ENCODE measurements around the gene ARID1B.

Gene ARID1B

GRCh38 chr6:157134402-157135047, 357.3 kb downstream of the ARID1B start:
- DNase-seq (ENCODE audit: low read depth), result no peak
- no peak for TF ChIP-seq CTCF (IDR thresholded peaks at IDR 0.05; ENCODE audit: control insufficient read depth, insufficient read depth, low read depth, low read length, missing control alignments)
- H3K4me3 ChIP-seq (ENCODE audit: control insufficient read depth, low read depth, low read length), result no peak overlapping the region

DNA sequence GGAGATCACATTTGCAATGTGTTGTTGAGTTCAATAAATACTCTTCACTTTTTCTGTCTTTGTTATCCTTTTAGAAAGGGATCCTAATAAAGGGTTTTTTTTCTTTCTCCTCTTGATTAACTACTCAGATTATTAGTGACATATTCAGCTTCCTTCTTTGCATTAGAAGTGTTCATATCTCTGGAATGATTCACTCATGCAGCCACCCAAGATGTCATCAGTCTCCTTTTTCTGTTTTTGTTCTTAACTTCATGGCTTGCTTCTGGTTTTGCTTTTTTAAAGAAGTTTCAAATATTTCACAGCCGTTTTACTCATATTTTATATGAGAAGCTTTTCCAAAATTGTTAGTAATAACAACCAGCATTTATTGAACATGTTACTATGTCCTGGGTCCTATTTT, 358.5 kb downstream of the ARID1B start:
- DNase-seq (ENCODE audit: low read depth), result no peak
- TF ChIP-seq CTCF (IDR thresholded peaks at IDR 0.05; ENCODE audit: control insufficient read depth, insufficient read depth, low read depth, low read length, missing control alignments), result no peak
- H3K4me3 ChIP-seq (ENCODE audit: control insufficient read depth, low read depth, low read length), result no peak overlapping the region

DNA sequence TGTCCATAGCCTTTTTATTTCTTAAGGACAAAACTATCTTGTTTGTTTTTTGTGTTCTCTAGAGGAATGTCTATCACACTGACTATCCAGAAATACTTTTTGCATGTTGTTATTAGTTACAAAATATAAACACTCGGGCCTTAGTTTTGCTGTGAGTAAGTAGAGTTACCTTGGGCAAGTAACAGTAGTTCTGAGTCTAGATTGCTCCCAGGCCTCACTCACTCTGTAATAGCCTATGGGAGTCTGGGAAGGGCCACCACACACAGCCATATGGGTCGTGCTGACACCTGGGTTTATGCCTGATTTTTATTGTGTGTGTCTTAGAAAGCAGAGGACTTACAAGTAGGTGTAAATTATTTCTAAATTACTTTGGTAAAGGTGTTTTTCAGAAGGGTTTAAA, 360.3 kb downstream of the ARID1B start:
- DNase-seq (ENCODE audit: low read depth), result no peak

GRCh38 chr6:157139054-157139708, 362.0 kb downstream of the ARID1B start:
- no peak overlapping the region for H3K4me3 ChIP-seq (ENCODE audit: control insufficient read depth, low read depth, low read length)
- DNase-seq (ENCODE audit: low read depth), result no peak
- peak; percentile 3 for TF ChIP-seq CTCF (IDR thresholded peaks at IDR 0.05; ENCODE audit: control insufficient read depth, insufficient read depth, low read depth, low read length, missing control alignments)

More for the DNA sequence above, 360.3 kb downstream of the ARID1B start:
- no peak overlapping the region for H3K4me3 ChIP-seq (ENCODE audit: control insufficient read depth, low read depth, low read length)
- TF ChIP-seq CTCF (IDR thresholded peaks at IDR 0.05; ENCODE audit: control insufficient read depth, insufficient read depth, low read depth, low read length, missing control alignments), result no peak

GRCh38 chr6:157143171-157143889, 366.2 kb downstream of the ARID1B start:
- DNase-seq (ENCODE audit: low read depth), result peak; percentile 51
- H3K4me3 ChIP-seq (ENCODE audit: control insufficient read depth, low read depth, low read length), result no peak overlapping the region
- no peak for TF ChIP-seq CTCF (IDR thresholded peaks at IDR 0.05; ENCODE audit: control insufficient read depth, insufficient read depth, low read depth, low read length, missing control alignments)

DNA sequence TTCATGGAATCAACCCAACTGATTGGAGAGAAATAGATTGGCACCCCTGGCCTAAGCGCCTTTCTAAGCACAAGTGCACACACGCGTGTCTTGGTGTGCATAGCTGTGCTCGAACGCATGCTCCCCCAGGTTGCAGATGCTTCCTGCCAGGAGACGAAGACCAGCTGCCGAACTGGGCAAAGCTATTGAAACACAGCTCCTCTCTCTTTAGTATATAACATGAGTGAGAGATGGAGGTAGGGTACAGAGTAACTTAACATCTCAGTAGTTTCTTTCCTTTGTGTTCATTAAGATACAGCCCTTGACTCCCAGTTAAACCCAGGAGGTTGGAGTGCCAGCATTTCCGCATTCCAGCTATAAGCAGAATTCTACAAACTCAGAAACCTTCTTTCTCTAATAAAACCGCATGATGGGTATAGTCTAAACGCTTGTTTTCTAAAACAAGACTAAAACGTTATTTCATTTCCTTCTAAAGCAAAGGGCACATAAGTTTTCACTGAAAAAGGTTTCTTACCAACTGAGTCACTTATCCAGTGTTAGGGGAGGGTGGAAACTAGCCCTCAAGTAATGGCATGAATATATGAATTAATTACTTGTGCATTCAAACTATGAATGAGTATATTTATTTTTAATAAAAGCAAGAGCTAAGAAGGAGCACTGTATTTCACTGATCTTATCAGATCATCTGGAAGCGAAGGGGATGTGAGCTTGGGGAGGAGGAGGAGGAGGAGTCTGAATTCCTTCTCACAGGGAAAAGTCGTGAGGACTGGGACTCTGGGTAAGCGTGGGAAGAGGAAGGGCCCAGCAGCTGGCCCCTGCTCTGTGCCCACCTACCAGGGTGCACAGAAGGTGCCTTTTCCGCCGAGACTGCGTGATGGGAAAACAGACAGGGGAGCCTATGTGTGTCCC, 367.0 kb downstream of the ARID1B start:
- no peak for TF ChIP-seq CTCF (IDR thresholded peaks at IDR 0.05; ENCODE audit: control insufficient read depth, insufficient read depth, low read depth, low read length, missing control alignments)
- no peak overlapping the region for H3K4me3 ChIP-seq (ENCODE audit: control insufficient read depth, low read depth, low read length)
- DNase-seq (ENCODE audit: low read depth), result no peak
